CD14-positive monocyte (primary cell): ENCODE results near the gene SPATA46. TPM values are rescaled to one million over a fixed set of nuclear protein-coding genes. Genes with fewer than 3 reads are reported as not detected.

ENCODE experiments used
- DNase-seq, 3 donors: peaks; one replicate each; pipeline ENCODE4 v3.0.0-alpha.2; 2011 to 2022
- H2AFZ ChIP-seq: 2 replicates; pipeline ENCODE4 v1.6.0; 2012; ENCODE audit warnings: mild to moderate bottlenecking, low read depth, low read length, inconsistent platforms; ENCODE audit not compliant: insufficient read depth, poor library complexity, severe bottlenecking
- H3K27ac ChIP-seq, 2 donors: 1 replicate in 1 of 2; 2 replicates in 1 of 2; pipeline ENCODE4 v1.5.1; 2012 to 2013; ENCODE audit warnings: low read length in 2 of 2, control low read depth in 1 of 2, inconsistent platforms in 1 of 2, low read depth in 1 of 2, mild to moderate bottlenecking in 1 of 2
- H3K27me3 ChIP-seq, 2 donors: one replicate each; pipeline versions ENCODE4 v1.6.0 to v1.6.1; 2011 to 2013; ENCODE audit warnings: low read length in 2 of 2; ENCODE audit not compliant: control insufficient read depth in 2 of 2, insufficient read depth in 2 of 2
- H3K36me3 ChIP-seq, 2 donors: replicated peaks in 1 of 2; 1 replicate in 1 of 2; 2 replicates in 1 of 2; pipeline versions ENCODE4 v1.5.1 to v1.6.1; 2012 to 2013; ENCODE audit warnings: low read length in 2 of 2, control low read depth in 1 of 2, inconsistent platforms in 1 of 2, mild to moderate bottlenecking in 1 of 2; ENCODE audit not compliant: insufficient read depth in 2 of 2, control insufficient read depth in 1 of 2
- H3K4me1 ChIP-seq, 2 donors: 1 replicate in 1 of 2; 2 replicates in 1 of 2; pipeline versions ENCODE4 v1.5.1 to v1.6.1; 2012 to 2013; ENCODE audit warnings: low read length in 2 of 2, control low read depth in 1 of 2, inconsistent platforms in 1 of 2, mild to moderate bottlenecking in 1 of 2, moderate library complexity in 1 of 2; ENCODE audit not compliant: insufficient read depth in 2 of 2, control insufficient read depth in 1 of 2
- H3K4me2 ChIP-seq: replicated peaks from 2 replicates; pipeline ENCODE3; 2012; ENCODE audit warnings: low read length, moderate library complexity, mild to moderate bottlenecking; ENCODE audit not compliant: poor library complexity, severe bottlenecking; ENCODE audit errors: extremely low read depth
- H3K4me3 ChIP-seq, 3 experiments: fragments of 200-600 bp in 1 of 3; sonication (generic) in 1 of 3; replicated peaks in 1 of 3; 1 replicate in 2 of 3; 2 replicates in 1 of 3; pipeline ENCODE4 v1.5.1; 2011 to 2013; ENCODE audit warnings: low read length in 3 of 3, mild to moderate bottlenecking in 3 of 3, control low read depth in 2 of 3, low read depth in 2 of 3, inconsistent platforms in 1 of 3, moderate library complexity in 1 of 3
- H3K79me2 ChIP-seq: 2 replicates; pipeline ENCODE4 v1.6.0; 2012; ENCODE audit warnings: mild to moderate bottlenecking, control low read depth, inconsistent platforms, low read length, moderate library complexity; ENCODE audit not compliant: insufficient read depth
- H3K9ac ChIP-seq: 2 replicates; pipeline ENCODE4 v1.6.0; 2017; ENCODE audit warnings: low read length, mild to moderate bottlenecking; ENCODE audit not compliant: insufficient read depth, poor library complexity, severe bottlenecking
- H3K9me3 ChIP-seq, 2 donors: replicated peaks in 1 of 2; 1 replicate in 1 of 2; 2 replicates in 1 of 2; pipeline versions ENCODE4 v1.5.1 to v1.6.1; 2012 to 2013; ENCODE audit warnings: low read length in 2 of 2, control low read depth in 1 of 2; ENCODE audit not compliant: control insufficient read depth in 1 of 2, insufficient read depth in 1 of 2
- H4K20me1 ChIP-seq: 2 replicates; pipeline ENCODE4 v1.6.0; 2012; ENCODE audit warnings: mild to moderate bottlenecking, low read length, control low read depth, moderate library complexity; ENCODE audit not compliant: insufficient read depth
- H3K27ac Mint-ChIP-seq, 7 donors: one replicate each; pipeline ENCODE4 v1.8.0; 2020; ENCODE audit warnings: mild to moderate bottlenecking in 7 of 7, mixed read lengths in 7 of 7, moderate library complexity in 6 of 7, inconsistent platforms in 2 of 7
- H3K27me3 Mint-ChIP-seq, 3 donors: one replicate each; pipeline ENCODE4 v1.8.0; 2021 to 2022; ENCODE audit warnings: low read depth in 3 of 3, mild to moderate bottlenecking in 3 of 3, mixed read lengths in 3 of 3, moderate library complexity in 3 of 3, inconsistent platforms in 1 of 3
- H3K36me3 Mint-ChIP-seq, 2 donors: one replicate each; pipeline ENCODE4 v1.8.0; 2020; ENCODE audit warnings: mixed read lengths in 2 of 2, inconsistent platforms in 1 of 2, mild to moderate bottlenecking in 1 of 2
- H3K4me1 Mint-ChIP-seq: one replicate; pipeline ENCODE4 v1.8.0; 2020; ENCODE audit warnings: mild to moderate bottlenecking, mixed read lengths
- H3K4me3 Mint-ChIP-seq, 2 donors: one replicate each; pipeline ENCODE4 v1.8.0; 2020; ENCODE audit warnings: mild to moderate bottlenecking in 2 of 2, mixed read lengths in 2 of 2, moderate library complexity in 1 of 2
- H3K9me3 Mint-ChIP-seq, 7 donors: one replicate each; pipeline ENCODE4 v1.8.0; 2020 to 2022; ENCODE audit warnings: mixed read lengths in 7 of 7, mild to moderate bottlenecking in 6 of 7, moderate library complexity in 6 of 7, inconsistent platforms in 2 of 7
- WGBS: methylation state at CpG from one replicate; pipeline ENCODE4 v1.1.5; 2013; ENCODE audit warnings: missing lambda C conversion rate; ENCODE audit not compliant: insufficient coverage; 5-methylcytosine and 5-hydroxymethylcytosine counted together
- intact Hi-C, 2 donors: fragments of 100-400 bp; cut with micrococcal nuclease; formaldehyde crosslinking; loops; one replicate each; pipeline versions ENCODE4 v1.15.0 to v1.15.1; 2023
- polyA plus RNA-seq, 3 donors: library from polyadenylated mRNA; depleted of rRNA in 1 of 3; unstranded in 2 of 3; stranded (reverse) in 1 of 3; fragments of 300-500 nt in 2 of 3; fragments of >200 nt in 1 of 3; fragmentation: Illumina TruSeq in 2 of 3; gene quantifications; 1 replicate in 2 of 3; 2 replicates in 1 of 3; pipeline ENCODE4 v1.2.3, GENCODE V29; 2012 to 2021
- TF ChIP-seq, protein P1 (sequence below): fragments of 200-600 bp; IDR thresholded peaks from one replicate; pipeline ENCODE4 v1.8.0; 2022; ENCODE audit warnings: antibody characterized with exemption, mild to moderate bottlenecking

SPATA46 gene
- polyA plus RNA-seq, 3 donors = not detected

DNA sequence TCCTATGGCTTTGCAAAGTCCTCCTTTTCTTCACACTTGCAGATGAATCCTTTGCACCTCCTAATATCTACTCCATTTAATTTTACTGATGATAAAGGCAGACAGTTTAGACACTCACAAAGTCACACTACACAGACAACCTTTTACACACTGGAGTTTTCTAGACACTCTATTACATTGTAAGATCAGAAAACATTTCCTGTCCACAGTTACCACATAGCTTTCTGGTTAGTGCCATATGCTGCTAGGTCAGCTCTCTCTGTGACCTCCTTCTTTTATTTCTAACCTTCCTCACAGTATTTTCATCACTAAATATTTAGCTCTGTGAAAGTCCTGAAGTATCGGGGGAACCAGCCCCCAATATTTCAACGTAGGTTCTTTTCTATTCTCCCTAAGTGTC, 30.2 kb upstream of the SPATA46 start:
- H3K27ac ChIP-seq = no peak overlapping the region
- TF ChIP-seq, protein P1, sequence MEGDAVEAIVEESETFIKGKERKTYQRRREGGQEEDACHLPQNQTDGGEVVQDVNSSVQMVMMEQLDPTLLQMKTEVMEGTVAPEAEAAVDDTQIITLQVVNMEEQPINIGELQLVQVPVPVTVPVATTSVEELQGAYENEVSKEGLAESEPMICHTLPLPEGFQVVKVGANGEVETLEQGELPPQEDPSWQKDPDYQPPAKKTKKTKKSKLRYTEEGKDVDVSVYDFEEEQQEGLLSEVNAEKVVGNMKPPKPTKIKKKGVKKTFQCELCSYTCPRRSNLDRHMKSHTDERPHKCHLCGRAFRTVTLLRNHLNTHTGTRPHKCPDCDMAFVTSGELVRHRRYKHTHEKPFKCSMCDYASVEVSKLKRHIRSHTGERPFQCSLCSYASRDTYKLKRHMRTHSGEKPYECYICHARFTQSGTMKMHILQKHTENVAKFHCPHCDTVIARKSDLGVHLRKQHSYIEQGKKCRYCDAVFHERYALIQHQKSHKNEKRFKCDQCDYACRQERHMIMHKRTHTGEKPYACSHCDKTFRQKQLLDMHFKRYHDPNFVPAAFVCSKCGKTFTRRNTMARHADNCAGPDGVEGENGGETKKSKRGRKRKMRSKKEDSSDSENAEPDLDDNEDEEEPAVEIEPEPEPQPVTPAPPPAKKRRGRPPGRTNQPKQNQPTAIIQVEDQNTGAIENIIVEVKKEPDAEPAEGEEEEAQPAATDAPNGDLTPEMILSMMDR = no peak
- no peak overlapping the region for H3K9ac ChIP-seq
- no peak for DNase-seq
- no peak overlapping the region for H2AFZ ChIP-seq
- no peak overlapping the region for H3K4me3 ChIP-seq
- intact Hi-C loops = no loop called here
- Mint-ChIP-seq H3K4me1 (peaks cover 5% of the 10 kb centered on the region), H3K9me3 (no peaks in the 10 kb centered on the region), H3K27me3 (peaks cover 0 to 4% (median 3%) of the 10 kb centered on the region in 3 donors), H3K27ac (no peak overlapping the region), H3K4me3 (no peak overlapping the region), H3K36me3 (no peaks in the 10 kb centered on the region)
- H3K4me1 ChIP-seq = peaks cover 0 to 5% of the 10 kb centered on the region in 2 donors
- no peaks in the 10 kb centered on the region for H4K20me1 ChIP-seq
- H3K27me3 ChIP-seq = no peaks in the 10 kb centered on the region
- no peaks in the 10 kb centered on the region for H3K36me3 ChIP-seq
- WGBS = no CpG with 5 or more reads among the region's 2 CpGs
- H3K79me2 ChIP-seq = no peaks in the 10 kb centered on the region
- H3K4me2 ChIP-seq = no peak overlapping the region
- H3K9me3 ChIP-seq = no peaks in the 10 kb centered on the region

DNA sequence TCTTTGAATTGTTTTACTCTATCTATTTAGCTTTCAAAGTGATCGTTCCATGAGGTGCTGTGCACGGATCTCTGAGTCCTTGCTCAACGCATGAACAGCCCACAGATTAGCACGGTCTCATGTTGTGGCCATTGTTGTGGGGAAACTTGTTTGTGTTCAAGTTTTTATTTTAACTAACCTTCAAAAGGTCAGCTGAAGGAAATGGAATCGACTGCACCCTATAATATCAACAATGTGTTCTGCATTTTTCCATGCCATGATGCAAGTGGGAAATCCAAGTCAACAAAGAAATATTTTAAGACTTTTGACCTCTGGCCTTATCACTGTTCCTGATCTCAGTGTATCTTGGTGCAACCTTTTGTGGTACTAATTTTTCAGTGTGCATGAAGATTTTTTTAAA, 29.1 kb upstream of the SPATA46 start:
- Histone ChIP-seq H3K79me2 (no peaks in the 10 kb centered on the region), H3K9me3 (no peaks in the 10 kb centered on the region), H3K4me2 (no peak overlapping the region), H3K4me1 (no peaks in the 10 kb centered on the region), H3K9ac (no peak overlapping the region), H2AFZ (no peak overlapping the region), H4K20me1 (no peaks in the 10 kb centered on the region), H3K27ac (no peak overlapping the region), H3K4me3 (no peak overlapping the region), H3K36me3 (no peaks in the 10 kb centered on the region), H3K27me3 (no peaks in the 10 kb centered on the region)
- TF ChIP-seq, protein P1 = no peak
- Mint-ChIP-seq H3K9me3 (no peaks in the 10 kb centered on the region), H3K27me3 (peaks cover 0 to 3% (median 2%) of the 10 kb centered on the region in 3 donors), H3K36me3 (no peaks in the 10 kb centered on the region), H3K4me3 (no peak overlapping the region), H3K27ac (peak overlapping the region in 1 of 7 donors; percentile 18), H3K4me1 (no peaks in the 10 kb centered on the region)
- DNase-seq = no peak
- WGBS = no CpG with 5 or more reads among the region's 5 CpGs
- intact Hi-C loops = no loop called here
